ENCODE results near the gene PRAC1.
A peak's percentile ranks its signal among the peaks of the same experiment; 100 is the strongest.

Gene PRAC1

DNA sequence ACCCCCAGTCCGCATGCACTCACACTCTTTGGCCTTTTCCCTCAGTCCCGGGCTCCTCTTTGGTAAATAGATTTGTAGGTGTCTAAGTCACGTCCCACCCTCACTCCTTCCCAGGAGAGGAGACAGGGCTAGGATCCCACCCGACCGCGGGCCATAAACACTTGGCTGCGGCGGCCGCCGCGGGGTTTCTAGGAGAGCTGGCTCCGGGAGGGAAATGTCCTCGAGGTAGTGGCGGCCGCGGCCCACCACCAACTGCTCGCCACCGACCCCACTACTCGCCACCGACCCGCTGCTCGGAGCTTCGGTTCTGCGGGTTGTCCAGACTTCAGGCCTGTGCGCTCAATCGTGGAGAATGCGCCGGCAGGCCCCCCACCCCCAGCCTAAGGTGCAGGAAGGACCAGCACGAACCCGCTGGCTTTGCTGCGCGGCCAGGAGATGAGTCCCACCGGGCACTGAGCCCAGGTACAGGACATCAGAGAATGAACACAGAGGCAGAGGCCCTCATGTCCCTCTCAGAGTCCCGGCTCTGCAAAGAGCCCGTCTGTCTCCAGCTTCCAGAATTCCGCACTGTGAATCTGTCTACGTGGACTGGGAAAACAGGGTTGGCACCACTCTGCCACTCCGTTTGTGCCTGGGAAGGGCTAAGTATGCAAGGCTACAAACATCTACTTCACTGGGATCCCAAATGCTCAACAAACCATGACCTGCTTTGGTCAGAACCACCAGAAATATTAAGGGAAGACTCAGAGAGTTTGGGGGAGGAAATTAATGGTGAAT is 3.2 kb upstream of the PRAC1 start:
- TF ChIP-seq, protein P1, sequence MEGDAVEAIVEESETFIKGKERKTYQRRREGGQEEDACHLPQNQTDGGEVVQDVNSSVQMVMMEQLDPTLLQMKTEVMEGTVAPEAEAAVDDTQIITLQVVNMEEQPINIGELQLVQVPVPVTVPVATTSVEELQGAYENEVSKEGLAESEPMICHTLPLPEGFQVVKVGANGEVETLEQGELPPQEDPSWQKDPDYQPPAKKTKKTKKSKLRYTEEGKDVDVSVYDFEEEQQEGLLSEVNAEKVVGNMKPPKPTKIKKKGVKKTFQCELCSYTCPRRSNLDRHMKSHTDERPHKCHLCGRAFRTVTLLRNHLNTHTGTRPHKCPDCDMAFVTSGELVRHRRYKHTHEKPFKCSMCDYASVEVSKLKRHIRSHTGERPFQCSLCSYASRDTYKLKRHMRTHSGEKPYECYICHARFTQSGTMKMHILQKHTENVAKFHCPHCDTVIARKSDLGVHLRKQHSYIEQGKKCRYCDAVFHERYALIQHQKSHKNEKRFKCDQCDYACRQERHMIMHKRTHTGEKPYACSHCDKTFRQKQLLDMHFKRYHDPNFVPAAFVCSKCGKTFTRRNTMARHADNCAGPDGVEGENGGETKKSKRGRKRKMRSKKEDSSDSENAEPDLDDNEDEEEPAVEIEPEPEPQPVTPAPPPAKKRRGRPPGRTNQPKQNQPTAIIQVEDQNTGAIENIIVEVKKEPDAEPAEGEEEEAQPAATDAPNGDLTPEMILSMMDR (IDR thresholded peaks at IDR 0.05; ENCODE audit: insufficient read depth, missing control alignments) = no peak
- FAIRE-seq = no peak
- DNase-seq (ENCODE audit: insufficient read length, low spot score) = no peak

DNA sequence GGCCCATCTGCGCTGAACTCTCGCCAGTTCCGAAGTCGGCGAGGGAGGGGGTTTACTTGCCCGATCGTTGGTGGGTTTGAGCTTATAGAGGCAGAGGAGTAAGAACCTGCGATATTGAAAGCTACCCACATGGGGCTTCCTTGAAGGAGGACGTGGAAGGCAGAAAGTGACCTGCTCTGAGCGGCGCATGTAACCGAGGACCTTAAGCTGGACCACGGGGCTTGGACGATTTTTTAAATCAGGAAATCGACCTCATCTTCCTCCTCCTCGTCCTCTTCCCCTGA is 2.6 kb upstream of the PRAC1 start:
- TF ChIP-seq, protein P1 (IDR thresholded peaks at IDR 0.05; ENCODE audit: insufficient read depth, missing control alignments) = no peak
- no peak for DNase-seq (ENCODE audit: insufficient read length, low spot score)
- FAIRE-seq = no peak

DNA sequence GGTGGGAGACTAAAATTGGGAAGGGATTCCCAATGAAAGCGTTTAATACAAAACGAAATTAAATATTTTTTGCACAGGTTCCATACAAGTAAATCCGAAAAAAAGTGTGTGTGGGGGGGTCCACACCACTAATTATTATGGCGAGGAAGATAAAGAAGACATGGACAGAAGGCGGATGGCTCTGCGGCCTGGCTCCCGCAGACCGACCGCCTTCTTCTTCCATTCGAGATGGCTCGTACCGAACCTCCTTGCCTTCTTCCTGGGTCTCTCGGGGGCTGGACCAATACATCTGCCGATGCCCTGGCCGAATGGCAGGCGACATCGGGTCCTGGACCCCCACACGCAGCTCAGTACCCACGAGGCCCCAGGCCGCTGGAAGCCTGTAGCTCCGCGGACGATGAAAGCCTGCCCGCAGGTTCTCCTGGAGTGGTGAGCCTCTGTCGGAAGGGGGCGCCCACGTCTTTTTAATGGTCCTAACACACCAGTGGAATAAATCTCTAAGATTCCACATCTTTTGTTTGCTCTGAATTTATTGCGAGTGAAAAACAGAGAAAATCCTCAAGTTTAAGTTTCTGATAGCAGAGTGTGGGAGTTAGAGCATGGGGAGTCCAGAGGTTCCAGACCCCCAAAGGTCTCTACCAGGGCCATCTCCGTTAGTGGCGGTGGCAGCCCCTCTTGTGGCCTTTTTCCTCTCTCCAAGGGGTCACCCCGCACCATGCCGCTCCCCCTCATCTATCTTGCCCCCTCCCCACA is 2.1 kb upstream of the PRAC1 start:
- FAIRE-seq (no peak), DNase-seq (ENCODE audit: insufficient read length, low spot score) (no peak)
- TF ChIP-seq, protein P1 (IDR thresholded peaks at IDR 0.05; ENCODE audit: insufficient read depth, missing control alignments) = peak; percentile 95

DNA sequence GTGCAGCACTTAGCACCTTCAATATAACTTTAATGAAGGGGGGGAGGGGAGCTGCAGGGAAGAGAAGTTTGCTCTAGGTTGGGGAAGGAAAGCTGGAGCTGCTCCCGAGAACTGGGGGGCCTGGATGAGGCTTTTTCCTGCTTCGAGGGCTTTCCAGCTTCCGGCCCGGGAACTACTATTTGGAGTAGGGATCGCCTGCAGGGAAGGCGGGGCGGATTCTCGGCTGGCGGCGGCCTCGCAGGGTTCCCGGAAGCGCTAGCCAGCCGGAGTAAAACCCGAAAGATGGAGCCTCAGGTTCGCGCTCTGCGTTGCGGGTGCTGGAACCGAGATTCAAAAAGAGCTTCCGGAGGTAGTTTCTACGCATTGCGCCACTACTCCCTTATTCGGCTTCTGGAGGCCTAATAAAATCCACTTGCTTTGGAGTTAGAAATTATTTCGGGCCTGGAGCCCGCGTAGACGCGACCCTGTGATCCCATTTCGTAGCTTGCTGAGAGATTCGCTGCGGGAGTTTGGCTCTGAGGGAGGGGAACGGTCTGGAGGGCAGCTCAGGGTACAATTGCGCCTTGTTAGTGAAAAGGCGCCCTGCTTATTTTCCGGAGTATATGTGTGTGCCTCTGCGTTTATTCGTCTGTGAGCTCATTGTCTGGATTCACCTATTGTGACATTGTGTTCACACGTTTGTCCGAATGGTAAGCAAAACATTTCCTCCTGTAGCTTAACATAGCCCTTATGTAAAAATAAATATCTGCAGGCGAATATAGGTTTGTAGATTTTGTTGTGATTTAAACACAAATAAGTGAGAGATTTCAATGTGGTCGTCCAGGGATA is 1.3 kb upstream of the PRAC1 start:
- DNase-seq (ENCODE audit: insufficient read length, low spot score) = no peak
- no peak for FAIRE-seq

DNA sequence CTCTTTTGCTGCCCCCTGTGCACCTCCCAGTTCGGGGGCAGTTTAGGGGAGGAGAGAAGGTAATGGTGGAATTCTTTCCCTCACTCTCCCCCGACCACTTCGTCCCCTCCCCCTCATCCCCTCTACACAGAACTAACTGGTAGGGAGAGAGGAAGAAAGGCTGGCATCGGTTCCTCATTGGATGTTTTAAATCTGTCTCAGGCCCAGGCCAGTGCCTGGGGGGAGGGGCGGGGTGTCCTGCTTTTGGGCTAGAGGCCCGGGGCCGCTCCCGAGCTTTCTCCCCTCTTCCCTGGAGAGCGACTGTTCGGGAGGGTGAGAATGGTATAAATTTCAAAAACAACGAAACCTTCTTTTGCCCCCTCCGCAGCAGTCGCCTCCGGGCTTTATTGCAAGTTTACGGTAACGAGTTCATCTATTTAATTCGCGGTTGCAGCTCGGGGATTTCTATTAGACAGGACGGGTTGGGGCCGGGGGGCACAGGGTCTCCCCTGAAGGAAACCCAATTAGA is 651 bp upstream of the PRAC1 start, which contains the start of gene PRAC2:
PRAC2 (plus strand) TSS at position 271 of the 508 bp plus-strand sequence. CDS start 1,226 bp downstream, outside the sequence.
- TF ChIP-seq, protein P1 (IDR thresholded peaks at IDR 0.05; ENCODE audit: insufficient read depth, missing control alignments) = no peak
- FAIRE-seq = no peak
- no peak for DNase-seq (ENCODE audit: insufficient read length, low spot score)

More for the DNA sequence above, 1.3 kb upstream of the PRAC1 start:
- TF ChIP-seq, protein P1 (IDR thresholded peaks at IDR 0.05; ENCODE audit: insufficient read depth, missing control alignments) = no peak

DNA sequence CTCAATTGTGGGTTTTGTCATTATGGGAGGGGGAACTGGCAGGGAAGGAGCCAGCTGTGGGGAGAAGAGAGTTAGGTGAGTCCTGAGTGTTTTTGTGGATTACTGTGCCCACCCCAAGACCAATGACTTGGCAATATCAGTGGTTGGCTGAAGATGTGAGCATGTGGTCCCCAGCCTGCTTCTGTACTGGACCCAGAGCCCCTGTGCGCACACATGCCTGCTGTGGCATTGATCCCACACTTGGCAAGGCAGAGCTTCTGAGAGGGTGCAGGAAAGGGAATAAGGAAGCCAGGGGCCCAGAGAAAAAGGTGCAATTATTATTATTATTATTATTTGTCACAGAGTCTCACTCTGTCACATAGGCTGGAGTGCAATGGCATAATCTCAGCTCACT is 1.3 kb downstream of the PRAC1 start:
- DNase-seq (ENCODE audit: insufficient read length, low spot score) (no peak), FAIRE-seq (no peak)
- TF ChIP-seq, protein P1 (IDR thresholded peaks at IDR 0.05; ENCODE audit: insufficient read depth, missing control alignments) = no peak
